Stimulated activated CD4-positive, alpha-beta T cell treated with anti-CD3 and anti-CD28 coated beads, TNF-alpha, amount 100 ng/mL, for 1 hour (primary cell): Measurements from ENCODE around the gene ALK.
A peak's percentile ranks its signal among the peaks of the same experiment; 100 is the strongest.

Experiments
- DNase-seq, 3 donors: peaks; one replicate each; pipeline ENCODE4 v3.0.0-alpha.2; 2020; ENCODE audit warnings: low read depth in 3 of 3, low spot score in 1 of 3

ALK gene

DNA sequence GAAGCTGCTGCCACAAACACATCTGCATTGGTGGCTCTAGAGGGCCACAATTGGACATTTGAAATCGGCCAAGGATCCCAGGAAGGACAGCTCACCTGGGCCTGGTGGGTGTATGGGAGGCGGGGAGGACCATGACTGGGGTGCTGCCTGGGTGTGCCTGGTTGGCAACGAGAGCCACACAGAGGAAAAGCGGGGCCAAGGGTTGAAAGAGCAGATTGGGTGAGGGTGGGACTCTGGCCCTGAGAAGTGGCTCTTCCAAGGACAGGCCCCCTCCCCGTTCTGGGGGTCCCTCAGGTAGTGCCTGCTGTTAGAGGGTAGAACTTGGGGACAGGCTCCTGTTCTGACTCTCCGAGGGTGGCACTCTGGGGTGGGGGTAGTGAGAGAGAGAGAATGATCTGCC, 703.3 kb downstream of the ALK start:
- no peak for DNase-seq

- DNase-seq = no peak
Measured at GRCh38 chr2:29216609-29216909, 704.8 kb downstream of the ALK start.

DNA sequence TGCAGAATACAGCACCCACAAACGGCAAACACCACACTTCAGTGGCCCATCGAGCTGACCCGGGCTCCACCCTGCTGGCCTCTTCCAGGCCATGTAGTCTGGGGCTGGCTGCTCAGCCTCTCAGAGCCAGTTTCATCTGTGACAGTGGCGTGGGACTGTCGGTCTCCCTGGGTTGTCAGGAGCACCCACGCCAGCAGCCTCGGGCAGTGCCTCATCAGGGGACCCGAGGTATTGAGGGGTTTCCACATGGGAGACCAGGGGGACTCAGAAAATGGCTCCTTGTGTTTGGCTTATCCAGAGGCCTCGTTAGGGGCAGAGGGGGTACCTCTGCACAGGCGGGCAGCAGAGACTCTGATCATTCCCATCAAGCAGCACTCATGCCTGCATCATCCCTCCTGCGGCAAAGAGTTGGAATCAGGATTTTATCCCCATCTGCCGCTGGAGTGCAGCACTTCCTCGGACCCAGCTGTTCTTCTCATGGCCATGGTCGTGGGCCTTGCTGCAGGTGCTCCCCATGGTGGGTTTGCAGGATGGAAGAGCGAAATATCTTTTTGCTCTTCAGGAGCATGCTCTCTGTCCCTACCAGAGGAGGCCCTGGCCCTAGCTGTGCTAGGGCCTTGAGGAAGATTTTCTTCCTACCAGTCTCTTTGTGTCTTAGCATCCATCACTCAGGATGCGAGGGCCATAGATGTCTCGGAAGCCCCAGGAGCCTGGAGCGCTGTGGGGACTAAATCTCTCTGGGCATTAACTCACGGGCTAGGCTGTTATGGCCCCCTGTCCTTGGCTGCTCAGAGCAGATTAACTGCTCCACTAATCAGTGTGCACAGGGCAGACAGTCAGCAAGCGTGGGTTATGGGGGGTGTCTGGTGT, 705.4 kb downstream of the ALK start:
- DNase-seq = no peak

GRCh38 chr2:29215073-29215472, 706.3 kb downstream of the ALK start:
- DNase-seq = no peak

- DNase-seq = no peak
Measured at GRCh38 chr2:29213888-29214291, 707.5 kb downstream of the ALK start.

- no peak for DNase-seq
Measured at GRCh38 chr2:29212009-29212408, 709.4 kb downstream of the ALK start.

DNA sequence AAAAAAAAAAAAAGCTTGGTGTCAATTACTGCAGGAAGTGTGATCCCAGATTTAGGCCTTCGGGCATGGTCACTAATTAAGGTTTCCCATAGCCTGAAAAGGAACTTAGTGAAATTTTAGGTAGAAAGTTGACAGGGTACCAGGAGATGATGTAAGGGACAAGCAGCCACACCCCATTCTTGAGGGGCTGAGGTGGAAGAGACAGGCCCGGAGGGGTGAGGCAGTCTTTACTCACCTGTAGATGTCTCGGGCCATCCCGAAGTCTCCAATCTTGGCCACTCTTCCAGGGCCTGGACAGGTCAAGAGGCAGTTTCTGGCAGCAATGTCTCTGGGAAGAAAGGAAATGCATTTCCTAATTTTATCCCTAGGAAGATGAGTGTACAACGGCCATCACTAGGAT, 711.8 kb downstream of the ALK start:
- DNase-seq = no peak

DNA sequence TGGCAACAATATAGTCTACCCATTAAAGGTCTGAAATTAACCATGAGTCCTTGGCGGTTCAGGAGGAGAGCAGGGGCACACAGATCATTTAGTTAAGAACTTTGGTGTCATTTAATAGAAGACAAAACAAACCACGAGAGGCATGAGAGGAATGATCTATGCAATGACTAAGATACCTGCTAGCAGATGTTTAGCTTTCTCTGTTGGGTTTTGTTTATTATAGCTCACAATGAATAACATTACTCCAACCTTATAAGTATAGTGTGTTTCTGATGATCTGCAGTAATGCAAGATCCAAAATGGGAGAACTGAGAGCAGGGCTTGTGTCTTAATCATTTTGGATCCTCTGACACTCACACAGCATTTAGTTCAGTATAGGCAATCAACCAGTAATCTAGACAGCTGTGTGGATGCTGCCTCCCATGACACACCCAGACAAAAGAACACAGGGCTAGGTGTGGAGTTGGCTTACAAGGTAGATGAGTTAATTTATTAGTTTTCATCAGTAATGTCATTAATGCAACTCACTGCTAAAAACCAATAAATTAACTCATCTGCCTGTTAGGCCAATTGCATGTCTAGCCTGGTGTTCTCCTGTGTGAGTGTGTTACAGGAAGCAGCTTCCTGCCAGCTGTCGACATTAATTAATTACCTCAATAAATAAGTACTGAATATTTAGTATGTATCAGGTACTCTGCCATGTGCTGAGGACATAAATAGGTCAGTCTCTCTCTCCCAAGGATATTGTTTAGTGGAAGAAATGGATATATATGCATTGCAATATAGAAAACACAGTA, 713.8 kb downstream of the ALK start:
- DNase-seq = no peak

DNA sequence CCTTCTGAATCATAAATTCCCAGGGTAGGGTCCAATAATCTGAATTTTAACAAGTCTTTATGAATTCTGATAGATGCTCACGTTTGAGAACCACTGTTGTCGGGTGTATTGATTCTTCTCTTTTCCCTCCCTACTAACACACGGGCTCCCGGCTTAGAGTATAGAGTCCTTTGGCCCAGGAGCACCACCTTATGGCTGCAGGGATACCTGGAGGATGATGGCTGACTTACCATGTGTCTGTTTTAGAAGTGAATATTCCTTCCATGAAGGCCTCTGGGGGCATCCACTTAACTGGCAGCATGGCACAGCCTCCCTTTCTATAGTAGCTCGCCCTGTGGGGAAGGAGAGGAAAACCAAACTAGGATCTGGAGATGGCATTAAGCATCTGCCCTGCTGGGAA, 714.4 kb downstream of the ALK start:
- DNase-seq = no peak

DNA sequence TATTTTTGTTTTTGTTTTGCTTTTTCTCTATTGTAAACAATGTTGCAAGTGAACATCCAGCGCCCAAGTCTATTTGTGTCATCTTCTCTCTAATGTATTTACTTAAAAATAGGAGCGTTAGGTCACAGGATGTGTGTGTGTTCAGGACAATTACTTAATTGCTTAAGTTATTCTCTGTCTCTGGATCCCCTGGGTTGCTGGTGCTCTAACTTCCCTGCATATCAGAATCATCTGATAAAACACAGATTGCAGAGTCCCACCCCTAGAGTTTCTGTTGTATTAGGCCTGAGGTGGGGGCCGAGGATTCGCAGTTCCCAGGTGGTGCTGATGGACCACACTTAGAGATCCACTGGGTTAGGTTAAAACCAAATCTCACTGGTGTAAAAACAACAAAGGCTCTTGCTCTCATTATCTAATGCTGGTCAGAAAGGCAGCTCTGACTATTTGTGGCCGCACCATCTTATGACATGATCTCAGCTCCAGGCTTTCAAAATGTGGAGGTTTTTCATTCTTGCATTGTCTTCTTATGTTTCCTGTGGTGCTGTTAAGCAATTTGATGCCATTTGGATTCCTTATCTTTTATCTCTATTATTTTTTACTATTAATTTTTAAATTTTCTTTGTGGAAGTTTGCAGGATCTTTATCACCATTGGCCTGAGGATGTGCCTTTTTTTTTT, 718.4 kb downstream of the ALK start:
- no peak for DNase-seq

- no peak for DNase-seq
Measured at GRCh38 chr2:29201979-29202378, 719.4 kb downstream of the ALK start.

DNA sequence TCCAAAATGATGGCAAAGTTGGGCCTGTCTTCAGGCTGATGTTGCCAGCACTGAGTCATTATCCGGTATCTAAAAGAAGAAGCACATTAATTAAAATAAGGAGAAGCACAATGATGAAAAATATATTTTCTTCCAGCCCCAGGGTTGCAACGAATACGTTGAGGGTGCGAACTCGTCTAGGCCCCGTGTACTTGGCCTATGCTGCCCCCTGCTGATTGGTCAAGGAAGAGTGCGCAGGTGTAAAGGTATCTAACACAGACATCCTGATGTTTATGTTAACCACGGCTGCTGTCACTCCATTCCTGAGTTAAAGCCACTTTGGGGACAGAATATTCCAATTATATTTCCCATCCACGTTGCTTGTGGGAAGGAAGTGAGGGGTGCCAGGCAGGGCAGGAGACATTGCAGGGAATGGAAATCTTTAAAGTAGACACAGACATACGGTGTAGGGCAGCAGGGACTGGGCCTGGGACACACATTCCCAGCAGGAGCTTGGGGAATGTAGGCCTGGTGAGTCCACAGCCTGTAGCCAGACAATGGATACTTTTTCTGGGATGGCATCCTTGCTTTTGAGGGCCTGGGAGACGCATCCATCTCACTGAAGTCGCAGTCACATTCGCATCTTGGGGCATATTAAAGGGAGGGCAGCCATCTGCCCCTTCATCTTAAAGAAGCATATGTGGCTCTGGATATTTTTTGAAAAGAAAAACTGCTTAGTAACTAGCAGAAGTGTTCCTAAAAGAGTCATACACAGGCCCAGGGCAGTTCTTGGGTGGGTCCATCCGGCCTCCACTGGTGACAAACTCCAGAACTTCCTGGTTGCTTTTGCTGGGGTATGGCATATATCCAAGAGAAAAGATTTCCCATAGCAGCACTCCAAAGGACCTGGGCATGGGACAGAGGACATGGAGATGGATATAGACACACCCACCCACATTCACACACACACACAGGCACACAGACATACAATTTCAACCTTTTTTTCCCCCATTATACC, 724.3 kb downstream of the ALK start:
- peak; percentile 31 to 69 (median 52) for DNase-seq

GRCh38 chr2:29195796-29196195, 725.6 kb downstream of the ALK start:
- no peak for DNase-seq

- DNase-seq = no peak
Measured at GRCh38 chr2:29193681-29194080, 727.7 kb downstream of the ALK start.

DNA sequence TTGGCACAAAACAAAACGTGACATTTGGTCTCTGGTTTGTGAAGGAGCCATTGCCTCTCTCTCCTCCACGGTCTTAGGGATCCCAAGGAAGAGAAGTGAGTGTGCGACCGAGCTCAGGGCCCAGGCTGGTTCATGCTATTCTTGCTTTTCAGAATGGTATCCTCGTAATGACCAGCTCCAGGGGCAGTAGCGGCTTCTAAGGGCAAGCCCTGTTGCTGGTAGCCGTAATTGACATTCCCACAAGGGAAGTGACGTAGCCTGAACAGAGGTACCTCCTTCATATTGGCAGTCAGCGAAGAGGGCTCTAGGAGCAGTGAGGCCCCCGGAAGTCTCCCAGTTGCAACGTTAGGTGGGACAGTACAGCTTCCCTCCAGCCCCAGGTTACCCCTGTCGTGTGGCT, 728.3 kb downstream of the ALK start:
- no peak for DNase-seq

- DNase-seq = no peak
Measured at GRCh38 chr2:29192526-29192925, 728.9 kb downstream of the ALK start.

DNA sequence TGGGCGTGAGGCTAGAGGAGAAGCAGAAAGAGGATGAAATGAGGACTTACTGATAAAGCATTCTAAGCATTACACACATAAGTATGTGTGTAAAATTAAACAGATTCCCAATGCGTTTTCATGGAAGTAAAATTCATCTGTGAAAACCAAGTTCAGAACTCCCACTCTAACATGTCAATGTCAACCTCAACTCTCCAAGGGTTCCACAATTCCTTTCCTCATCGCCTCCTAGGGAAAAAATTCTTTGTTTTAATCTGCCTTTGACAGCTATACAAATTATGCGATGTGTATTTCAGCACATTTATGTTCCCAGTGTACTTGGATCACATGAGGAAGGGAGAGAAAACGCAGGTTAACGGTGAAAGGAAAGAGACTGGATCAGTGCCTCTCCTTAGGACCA, 729.6 kb downstream of the ALK start:
- DNase-seq = no peak

GRCh38 chr2:29189052-29189451, 732.3 kb downstream of the ALK start:
- DNase-seq = no peak

GRCh38 chr2:29187926-29188325, 733.5 kb downstream of the ALK start:
- no peak for DNase-seq

GRCh38 chr2:29186817-29187216, 734.6 kb downstream of the ALK start:
- no peak for DNase-seq

- DNase-seq = no peak
Measured at GRCh38 chr2:29184531-29184930, 736.9 kb downstream of the ALK start.
